Endothelial cell of hepatic sinusoid (primary cell): ENCODE results near the gene LEMD2.

ENCODE experiments used
- in situ Hi-C: cut with HindIII; loops from 2 replicates; pipeline ENCODE4 v1.10.0; 2017; ENCODE audit warnings: low sequenced_read_pairs

LEMD2 gene

GRCh38 chr6:33797626-33798342 is 8.9 kb upstream of the LEMD2 start:
- in situ Hi-C loops = no loop called here

GRCh38 chr6:33794910-33795623 is 6.1 kb upstream of the LEMD2 start:
- in situ Hi-C loops = no loop called here

DNA sequence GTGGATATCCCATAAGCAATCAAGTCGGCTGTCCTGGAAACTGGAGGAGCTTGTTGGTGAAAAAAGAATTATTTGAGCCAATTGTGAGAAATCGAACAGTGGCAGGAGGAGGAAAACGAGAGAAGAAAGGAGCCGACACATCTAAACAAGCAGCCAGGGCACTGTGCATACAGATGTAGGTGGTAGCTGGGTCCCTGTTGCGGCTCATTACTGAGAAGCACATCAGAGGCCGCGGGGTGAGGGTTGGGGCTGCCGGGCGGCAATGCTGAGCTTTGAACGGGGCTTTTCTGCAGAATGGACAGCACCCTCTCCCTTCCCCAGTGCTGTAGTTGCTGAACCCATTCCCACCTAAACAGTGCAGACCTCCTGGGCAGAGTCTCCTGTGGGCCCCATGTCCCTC is 4.1 kb upstream of the LEMD2 start:
- in situ Hi-C loops = no loop called here

DNA sequence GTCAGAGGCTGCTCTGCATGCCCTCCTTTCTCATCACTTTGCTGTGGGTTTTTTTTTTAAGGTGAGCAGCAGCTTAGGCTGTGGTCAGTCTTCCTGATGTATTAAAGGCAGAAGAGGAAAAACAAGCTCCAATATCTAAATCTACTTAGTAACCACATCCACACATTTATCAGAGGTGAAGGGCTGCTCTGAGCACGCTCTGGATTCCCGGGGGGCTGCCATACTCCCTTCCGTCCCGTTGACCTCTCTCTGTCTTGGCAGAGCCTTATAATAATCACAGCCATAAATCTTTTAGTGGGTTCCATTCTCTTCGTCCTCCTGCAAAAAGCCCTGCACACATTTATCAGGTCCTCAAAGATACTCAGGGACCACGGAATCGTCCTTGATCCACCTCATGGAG is 2.7 kb upstream of the LEMD2 start:
- in situ Hi-C loops = no loop called here

- in situ Hi-C loops = no loop called here
These were observed 2.0 kb upstream of the LEMD2 start for GRCh38 chr6:33790910-33791309.

- in situ Hi-C loops = no loop called here
These were observed 1.4 kb upstream of the LEMD2 start for GRCh38 chr6:33790379-33790778.

DNA sequence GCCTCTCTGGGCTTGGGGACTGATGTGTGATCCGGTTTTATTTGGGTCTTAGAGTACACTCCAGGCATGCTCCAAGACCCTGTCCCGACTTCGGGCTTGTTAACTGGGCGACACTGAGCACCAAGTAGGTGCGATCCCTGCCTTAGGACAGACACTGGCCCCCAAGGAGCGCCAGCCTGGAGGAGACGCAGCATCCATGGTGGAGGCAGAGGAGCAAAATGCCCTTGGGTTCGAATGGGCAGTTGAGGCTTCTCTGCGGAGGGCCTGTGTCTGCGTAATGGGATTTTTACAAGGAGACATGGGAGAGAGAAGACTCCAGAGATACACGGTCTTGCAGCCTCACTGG is 593 bp upstream of the LEMD2 start:
- in situ Hi-C loops = no loop called here

DNA sequence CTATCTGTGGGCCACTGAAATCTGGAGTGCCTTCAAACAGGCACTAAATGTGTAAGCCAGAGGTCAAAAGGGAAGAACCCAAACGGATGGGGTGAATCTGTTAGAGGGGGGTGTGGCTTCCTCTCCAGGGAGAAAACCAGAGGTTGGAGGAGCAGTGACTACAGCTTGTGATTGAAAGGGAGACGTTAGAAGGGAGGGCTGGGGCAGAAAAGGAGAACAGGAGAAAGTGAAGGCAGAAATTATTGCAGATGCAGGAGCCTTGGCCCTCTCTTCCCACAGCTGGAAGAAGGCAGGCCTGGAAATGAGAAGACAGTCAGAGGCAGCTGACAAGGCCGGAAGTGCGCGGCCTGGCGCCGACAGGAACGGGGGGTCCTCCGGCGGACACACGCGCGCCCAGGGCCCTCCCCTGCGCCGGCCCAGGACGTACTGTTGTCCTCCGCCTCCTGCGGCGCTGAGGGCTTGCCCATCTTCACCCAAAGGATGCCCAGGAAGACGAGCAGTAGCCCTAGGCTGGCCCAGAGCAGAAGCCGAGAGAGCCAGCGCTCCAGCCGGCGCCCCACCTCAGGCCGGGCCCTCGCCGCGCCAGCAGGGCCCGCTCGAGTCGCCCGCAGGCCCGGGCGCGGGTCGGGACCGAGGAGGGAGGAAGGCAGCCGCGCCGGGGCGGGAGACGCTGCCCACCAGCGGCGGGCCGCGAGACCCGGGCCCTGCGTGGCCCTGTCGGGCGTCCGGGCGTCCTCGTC is 806 bp downstream of the LEMD2 start:
- in situ Hi-C loops = no loop called here

- in situ Hi-C loops = no loop called here
These were observed 1.5 kb downstream of the LEMD2 start for GRCh38 chr6:33787346-33787953.

DNA sequence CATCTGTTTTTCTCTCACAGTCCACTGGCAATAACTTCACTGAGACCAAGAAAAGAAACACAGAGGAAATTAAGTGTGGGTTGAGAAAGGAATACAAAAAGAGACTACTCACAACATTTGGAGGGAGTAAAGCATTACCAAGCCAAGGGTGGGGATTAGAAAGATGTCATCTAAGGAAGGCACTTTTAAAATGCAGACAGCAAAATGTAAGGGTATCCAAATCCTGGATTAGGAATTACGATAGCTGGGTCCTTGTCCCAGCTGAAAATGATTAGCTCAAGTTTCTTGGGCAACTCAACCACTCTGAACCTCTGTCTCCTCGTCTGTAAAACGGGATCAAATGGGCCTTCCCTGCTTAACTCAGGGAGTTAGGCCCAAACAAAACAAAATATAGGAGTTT is 2.2 kb downstream of the LEMD2 start:
- in situ Hi-C loops = no loop called here

DNA sequence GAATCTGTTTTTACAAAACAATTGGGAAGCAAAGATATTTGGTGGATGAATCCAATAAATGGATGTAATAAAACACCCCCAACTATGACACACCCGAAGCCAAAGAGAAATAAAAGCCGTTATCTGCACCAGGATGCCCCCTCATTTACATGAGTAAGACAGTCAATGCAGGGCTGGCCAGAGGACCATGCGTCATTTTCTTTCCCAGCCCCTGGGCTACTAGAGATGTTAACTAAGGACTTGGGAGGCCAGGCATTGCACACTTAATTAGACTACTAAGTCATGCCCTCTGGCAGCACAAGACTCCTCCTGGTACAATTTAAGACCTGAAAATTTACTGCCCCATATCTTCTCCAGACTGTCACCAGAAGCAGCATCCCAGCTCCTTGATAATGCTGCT is 3.2 kb downstream of the LEMD2 start:
- in situ Hi-C loops = no loop called here

GRCh38 chr6:33784787-33785186 is 4.1 kb downstream of the LEMD2 start:
- in situ Hi-C loops = no loop called here

DNA sequence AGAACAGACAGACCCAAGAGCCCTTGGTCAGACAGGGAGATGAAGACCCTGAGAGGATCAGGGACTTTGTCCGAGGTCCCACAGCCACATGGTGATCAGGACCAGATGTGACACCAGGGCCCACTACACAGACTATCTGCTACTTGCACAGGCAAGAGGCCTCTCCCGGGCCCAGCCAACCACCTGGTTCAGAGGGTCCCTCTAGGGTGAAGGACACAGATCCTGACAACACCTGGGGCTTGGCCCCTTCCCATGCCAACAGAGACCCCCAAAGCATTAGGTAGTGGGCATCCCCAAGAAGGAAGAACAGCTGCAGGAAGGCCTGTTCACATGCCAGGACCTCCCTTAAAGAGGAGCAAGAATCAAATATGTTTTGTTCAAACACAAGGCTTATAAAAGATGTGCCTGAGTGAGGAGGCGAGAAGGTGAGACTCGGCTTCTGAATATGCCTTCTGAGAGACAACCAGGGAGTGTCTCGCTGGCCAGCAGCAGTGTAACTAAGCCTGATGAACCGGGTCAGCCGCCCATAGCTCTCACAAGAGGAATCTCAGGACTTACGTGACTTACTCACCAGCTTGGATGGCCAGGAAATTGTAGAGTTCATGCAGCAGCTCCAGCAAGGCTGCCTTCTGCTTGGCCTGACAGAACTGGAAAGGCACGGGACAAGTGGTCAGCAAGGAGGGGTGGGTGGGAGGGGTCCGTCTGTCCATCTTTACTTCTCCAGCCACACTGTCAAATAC is 5.0 kb downstream of the LEMD2 start:
- in situ Hi-C loops = no loop called here

DNA sequence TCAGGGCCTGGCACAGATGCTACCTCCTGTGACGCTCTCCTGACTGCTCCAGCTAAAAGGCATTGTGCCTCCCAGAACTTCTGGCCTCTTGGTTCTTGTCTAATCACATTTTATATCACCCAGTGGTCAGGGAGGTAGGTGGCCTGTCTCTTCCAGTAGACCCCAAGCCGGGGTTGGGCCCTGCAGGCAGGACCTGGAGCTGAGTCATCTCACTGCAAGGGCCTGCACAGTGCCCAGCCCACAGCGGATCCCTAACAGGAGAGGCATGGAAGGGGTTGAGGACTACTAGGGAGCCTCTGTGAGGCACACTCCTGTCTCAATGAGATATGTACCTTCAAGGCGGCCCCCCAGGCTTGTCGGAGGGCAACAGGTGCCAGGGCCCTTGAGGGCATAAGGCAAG is 6.4 kb downstream of the LEMD2 start:
- in situ Hi-C loops = no loop called here

- in situ Hi-C loops = no loop called here
These were observed 7.6 kb downstream of the LEMD2 start for GRCh38 chr6:33781131-33781975.

- in situ Hi-C loops = no loop called here
These were observed 9.0 kb downstream of the LEMD2 start for GRCh38 chr6:33779895-33780294.

GRCh38 chr6:33779290-33779689 is 9.6 kb downstream of the LEMD2 start:
- in situ Hi-C loops = no loop called here

- in situ Hi-C loops = no loop called here
These were observed 10.3 kb downstream of the LEMD2 start for GRCh38 chr6:33778444-33779121.
